Naive thymus-derived CD4-positive, alpha-beta T cell (primary cell): Measurements from ENCODE around the gene NRL. TPM values are rescaled to one million over a fixed set of nuclear protein-coding genes. Genes with fewer than 3 reads are reported as not detected.
A peak's percentile ranks its signal among the peaks of the same experiment; 100 is the strongest.

Source experiments
- ATAC-seq: fragments of 150-1000 bp; cut with Tn5 transposase; 2 replicates; pipeline ENCODE4 v1.10.0; 2021; ENCODE audit warnings: mild to moderate bottlenecking, moderate library complexity
- CTCF ChIA-PET: fragments of 350-600 bp; sonication (Branson Sonifier 250); formaldehyde crosslinking; loops from one replicate; lab custom pipeline; 2021; ENCODE audit warnings: antibody characterized with exemption; lab: Charles Lee
- POLR2A ChIA-PET: fragments of 350-600 bp; sonication (Branson Sonifier 250); formaldehyde crosslinking; loops from one replicate; lab custom pipeline; 2021; ENCODE audit warnings: antibody characterized with exemption, inconsistent platforms; lab: Charles Lee
- DNase-seq, 9 donors: peaks; one replicate each; pipeline versions ENCODE4 v3.0.0 to v3.0.0-alpha.2; 2020 to 2022; ENCODE audit warnings: mixed read lengths in 1 of 9
- H3K27ac ChIP-seq: one replicate; pipeline ENCODE4 v1.7.0; 2013; ENCODE audit warnings: mild to moderate bottlenecking, low read depth, low read length, moderate library complexity
- H3K27me3 ChIP-seq, 2 donors: one replicate each; pipeline ENCODE4 v1.7.0; 2013; ENCODE audit warnings: low read length in 2 of 2, mild to moderate bottlenecking in 2 of 2, moderate library complexity in 2 of 2; ENCODE audit not compliant: control insufficient read depth in 2 of 2, insufficient read depth in 2 of 2
- H3K36me3 ChIP-seq, 3 experiments: 1 replicate in 2 of 3; 2 replicates in 1 of 3; pipeline ENCODE4 v1.7.0; 2013; ENCODE audit warnings: low read length in 3 of 3, mild to moderate bottlenecking in 3 of 3, moderate library complexity in 1 of 3; ENCODE audit not compliant: insufficient read depth in 3 of 3, control insufficient read depth in 2 of 3
- H3K4me1 ChIP-seq, 2 donors: one replicate each; pipeline ENCODE4 v1.7.0; 2013; ENCODE audit warnings: low read length in 2 of 2, mild to moderate bottlenecking in 2 of 2, moderate library complexity in 1 of 2; ENCODE audit not compliant: control insufficient read depth in 2 of 2, insufficient read depth in 2 of 2
- H3K4me3 ChIP-seq: 2 replicates; pipeline ENCODE4 v1.7.0; 2013; ENCODE audit warnings: mild to moderate bottlenecking, low read length
- H3K9me3 ChIP-seq, 3 experiments: 1 replicate in 2 of 3; 2 replicates in 1 of 3; pipeline ENCODE4 v1.7.0; 2013; ENCODE audit warnings: low read length in 3 of 3; ENCODE audit not compliant: control insufficient read depth in 2 of 3
- H3K27ac Mint-ChIP-seq, 9 donors: one replicate each; pipeline ENCODE4 v1.8.0; 2020 to 2022; ENCODE audit warnings: mixed read lengths in 9 of 9, mild to moderate bottlenecking in 8 of 9, moderate library complexity in 5 of 9, inconsistent platforms in 2 of 9
- H3K27me3 Mint-ChIP-seq, 5 donors: one replicate each; pipeline ENCODE4 v1.8.0; 2021 to 2022; ENCODE audit warnings: mixed read lengths in 5 of 5, mild to moderate bottlenecking in 1 of 5
- H3K36me3 Mint-ChIP-seq, 5 donors: one replicate each; pipeline ENCODE4 v1.8.0; 2020 to 2022; ENCODE audit warnings: mixed read lengths in 5 of 5, mild to moderate bottlenecking in 3 of 5, inconsistent platforms in 1 of 5
- H3K4me1 Mint-ChIP-seq, 7 donors: one replicate each; pipeline ENCODE4 v1.8.0; 2020 to 2022; ENCODE audit warnings: mixed read lengths in 7 of 7, mild to moderate bottlenecking in 3 of 7, inconsistent platforms in 1 of 7
- H3K4me3 Mint-ChIP-seq, 10 donors: one replicate each; pipeline ENCODE4 v1.8.0; 2020 to 2022; ENCODE audit warnings: mild to moderate bottlenecking in 10 of 10, mixed read lengths in 10 of 10, moderate library complexity in 6 of 10, inconsistent platforms in 2 of 10
- H3K9me3 Mint-ChIP-seq, 11 donors: one replicate each; pipeline ENCODE4 v1.8.0; 2020 to 2022; ENCODE audit warnings: mixed read lengths in 11 of 11, mild to moderate bottlenecking in 4 of 11, inconsistent platforms in 1 of 11, moderate library complexity in 1 of 11
- intact Hi-C, 2 donors: fragments of 100-400 bp; cut with micrococcal nuclease; formaldehyde crosslinking; loops; one replicate each; pipeline ENCODE4 v1.15.1; 2023
- polyA plus RNA-seq, 2 donors: library from polyadenylated mRNA; unstranded; fragments of 300-500 nt; fragmentation: Illumina TruSeq; gene quantifications; one replicate each; pipeline ENCODE4 v1.2.3, GENCODE V29; 2021
- total RNA-seq, 6 experiments: library from RNA in 5 of 6; stranded (reverse) in 5 of 6; gene quantifications; 1 replicate in 5 of 6; 2 replicates in 1 of 6; pipeline ENCODE4 v1.2.3 and lab custom pipeline; 2021 to 2026

The NRL gene
- total RNA-seq (1 to 10 TPM; 2.1 to 4.5 (median 3.8) TPM), polyA plus RNA-seq (1 to 10 TPM; 2.2 to 2.6 TPM), total RNA-seq (lab: John Stamatoyannopoulos, UW) (3.0 reads per million, percentile 16 among the genes with 10 or more reads in this experiment)

GRCh38 chr14:24114532-24115421 lies at the start of gene NRL, which contains the start of gene DCAF11:
Gene NRL, minus strand, starts transcription at chr14:24114949. Its CDS starts 32,101 bp downstream, at chr14:24082848.
Gene DCAF11, plus strand, starts transcription at chr14:24114777. Its CDS starts 818 bp downstream, at chr14:24115595.
- ChIA-PET POLR2A (interaction anchor here (0.6 to 15.5 kb wide), 45 partner anchors 9 to 813 kb away, joined by 3 to 298 read pairs (median 4); partner anchors contain the start of genes CARMIL3, CBLN3, CHMP4A and EMC9), CTCF (interaction anchor here (0.5 to 3.8 kb wide), 14 partner anchors 10 to 128 kb away, joined by 3 to 19 read pairs (median 4); partner anchors contain the start of genes EMC9, IRF9, PSME2 and RNF31)
- Histone ChIP-seq H3K36me3 (peaks cover 0 to 39% (median 31%) of the 10 kb centered on the region in 3 experiments), H3K4me3 (peak within 1 kb of the TSS; percentile 99), H3K4me1 (peaks cover 18 to 20% of the 10 kb centered on the region in 2 donors), H3K27me3 (no peaks in the 10 kb centered on the region), H3K9me3 (no peaks in the 10 kb centered on the region), H3K27ac (peak within 1 kb of the TSS; percentile 93)
- peak; percentile 97 to 100 (median 100) for DNase-seq
- peaks cover 9 to 37% (median 27%) of the 10 kb centered on the region in 5 donors for H3K36me3 Mint-ChIP-seq
- H3K27ac Mint-ChIP-seq: peak within 1 kb of the TSS; percentile 96 to 100 (median 99)
- intact Hi-C loops: loop anchor here (1.0 to 10.0 kb wide), 26 partner anchors 18 to 1020 kb away; partner anchors contain the start of genes ACIN1 (in 2 of the 2), C14orf119 (in 2 of the 2), CHMP4A (in 2 of the 2) and EMC9 (in 2 of the 2)
- ATAC-seq: peak; percentile 90
- H3K4me3 Mint-ChIP-seq: peak within 1 kb of the TSS; percentile 93 to 100 (median 96)
- H3K27me3 Mint-ChIP-seq: peaks cover 0 to 3% (median 0%) of the 10 kb centered on the region in 5 donors
- H3K9me3 Mint-ChIP-seq: peaks cover 0 to 6% (median 0%) of the 10 kb centered on the region in 11 donors
- peaks cover 18 to 44% (median 37%) of the 10 kb centered on the region in 7 donors for H3K4me1 Mint-ChIP-seq

- peaks cover 6 to 68% (median 30%) of the 10 kb centered on the region in 5 donors for H3K36me3 Mint-ChIP-seq
- ATAC-seq: no peak
- no peaks in the 10 kb centered on the region for H3K27me3 ChIP-seq
- DNase-seq: no peak
- peak overlapping the region; percentile 98 to 100 (median 100) for H3K27ac Mint-ChIP-seq
- ChIA-PET POLR2A (interaction anchor here (0.7 to 4.0 kb wide), 22 partner anchors 10 to 855 kb away, joined by 3 to 56 read pairs (median 9); partner anchors contain the start of genes BCL2L2, CHMP4A, DCAF11 and IPO4), CTCF (interaction anchor here (0.8 to 4.2 kb wide), 13 partner anchors 14 to 112 kb away, joined by 3 to 36 read pairs (median 7); partner anchors contain the start of genes DCAF11, EMC9, IPO4 and NRL)
- H3K27ac ChIP-seq: peak overlapping the region; percentile 99
- H3K36me3 ChIP-seq: peaks cover 45 to 75% (median 48%) of the 10 kb centered on the region in 3 experiments
- peaks cover 34 to 45% of the 10 kb centered on the region in 2 donors for H3K4me1 ChIP-seq
- peaks cover 0 to 4% (median 0%) of the 10 kb centered on the region in 5 donors for H3K27me3 Mint-ChIP-seq
- H3K9me3 Mint-ChIP-seq: peaks cover 0 to 4% (median 0%) of the 10 kb centered on the region in 11 donors
- peak overlapping the region; percentile 95 to 100 (median 100) for H3K4me3 Mint-ChIP-seq
- peaks cover 42 to 74% (median 58%) of the 10 kb centered on the region in 7 donors for H3K4me1 Mint-ChIP-seq
- intact Hi-C loops: no loop called here
- H3K4me3 ChIP-seq: peak overlapping the region; percentile 89
- no peaks in the 10 kb centered on the region for H3K9me3 ChIP-seq
These were observed 47.3 kb upstream of the NRL start for GRCh38 chr14:24162093-24162492.

GRCh38 chr14:24160850-24161804 lies 46.4 kb upstream of the NRL start, which contains the start of gene IRF9:
Gene IRF9, plus strand, starts transcription at chr14:24161265. Its CDS starts 880 bp downstream, at chr14:24162145.
- intact Hi-C loops: loop anchor here (1.0 kb wide), 19 partner anchors 10 to 281 kb away; partner anchors contain the start of genes CHMP4A (in 2 of the 2), DCAF11 (in 2 of the 2), EMC9 (in 2 of the 2) and GMPR2 (in 2 of the 2)
- Histone ChIP-seq H3K27me3 (no peaks in the 10 kb centered on the region), H3K36me3 (peaks cover 39 to 73% (median 40%) of the 10 kb centered on the region in 3 experiments), H3K4me1 (peaks cover 34 to 45% of the 10 kb centered on the region in 2 donors), H3K4me3 (peak within 1 kb of the TSS; percentile 89), H3K9me3 (no peaks in the 10 kb centered on the region), H3K27ac (peak within 1 kb of the TSS; percentile 99)
- Mint-ChIP-seq H3K9me3 (peaks cover 0 to 4% (median 0%) of the 10 kb centered on the region in 11 donors), H3K4me1 (peaks cover 38 to 69% (median 56%) of the 10 kb centered on the region in 7 donors), H3K27ac (peak within 1 kb of the TSS; percentile 98 to 100 (median 100)), H3K4me3 (peak within 1 kb of the TSS; percentile 95 to 100 (median 100)), H3K27me3 (peaks cover 0 to 4% (median 0%) of the 10 kb centered on the region in 5 donors), H3K36me3 (peaks cover 11 to 65% (median 30%) of the 10 kb centered on the region in 5 donors)
- ChIA-PET CTCF (interaction anchor here (0.7 to 4.2 kb wide), 22 partner anchors 10 to 113 kb away, joined by 3 to 36 read pairs (median 4); partner anchors contain the start of genes DCAF11, EMC9, IPO4 and NRL), POLR2A (interaction anchor here (0.7 to 4.0 kb wide), 32 partner anchors 9 to 271 kb away, joined by 3 to 56 read pairs (median 8); partner anchors contain the start of genes CHMP4A, DCAF11, EMC9 and IPO4)
- DNase-seq: peak; percentile 93 to 98 (median 96)
- ATAC-seq: peak; percentile 98

- ChIA-PET POLR2A (interaction anchor here (0.9 to 4.0 kb wide), 27 partner anchors 10 to 271 kb away, joined by 3 to 56 read pairs (median 9); partner anchors contain the start of genes CHMP4A, DCAF11, EMC9 and IPO4), CTCF (interaction anchor here (0.9 to 4.2 kb wide), 16 partner anchors 10 to 103 kb away, joined by 3 to 36 read pairs (median 4); partner anchors contain the start of genes DCAF11, EMC9, IPO4 and NRL)
- Histone ChIP-seq H3K27ac (peak overlapping the region; percentile 99), H3K36me3 (peaks cover 37 to 73% (median 39%) of the 10 kb centered on the region in 3 experiments), H3K4me3 (no peak overlapping the region), H3K9me3 (no peaks in the 10 kb centered on the region), H3K27me3 (no peaks in the 10 kb centered on the region), H3K4me1 (peaks cover 34 to 45% of the 10 kb centered on the region in 2 donors)
- intact Hi-C loops: no loop called here
- H3K4me3 Mint-ChIP-seq: peak overlapping the region in 7 of 10 donors; percentile 9 to 100 (median 99)
- H3K27me3 Mint-ChIP-seq: peaks cover 0 to 4% (median 0%) of the 10 kb centered on the region in 5 donors
- DNase-seq (no peak), ATAC-seq (no peak)
- peak overlapping the region; percentile 98 to 100 (median 100) for H3K27ac Mint-ChIP-seq
- peaks cover 0 to 4% (median 0%) of the 10 kb centered on the region in 11 donors for H3K9me3 Mint-ChIP-seq
- peaks cover 34 to 66% (median 50%) of the 10 kb centered on the region in 7 donors for H3K4me1 Mint-ChIP-seq
- peaks cover 11 to 68% (median 36%) of the 10 kb centered on the region in 5 donors for H3K36me3 Mint-ChIP-seq
These were observed 45.7 kb upstream of the NRL start for GRCh38 chr14:24160499-24160849.
